GM19351 (cell line): ENCODE measurements around the gene ATP6V0E2.
"Not testable (repeated sequence)": the region's sequence is repeated elsewhere in the genome, so short reads cannot be mapped to it uniquely, and the experiment has no call there.

Experiments used
- ATAC-seq: cut with Tn5 transposase; IDR thresholded peaks from one replicate; pipeline ENCODE4 v1.9.1; 2021; ENCODE audit warnings: mild to moderate bottlenecking, moderate library complexity; ENCODE audit not compliant: unreplicated experiment

ATP6V0E2 gene

GRCh38 chr7:149926414-149926813, 52.6 kb downstream of the ATP6V0E2 start:
- ATAC-seq: not testable (repeated sequence)
